Lung (tissue), 12 donors: ENCODE data around the gene OR1F1. TPM values are rescaled to one million over a fixed set of nuclear protein-coding genes. Genes with fewer than 3 reads are reported as not detected.

Source experiments
- ATAC-seq: fragments of 200-7000 bp; cut with Tn5 transposase; one replicate; pipeline ENCODE4 v1.9.1; 2020; ENCODE audit warnings: moderate number of reproducible peaks; ENCODE audit not compliant: insufficient read depth, low FRiP score
- DNase-seq, 3 donors: peaks; one replicate each; pipeline ENCODE4 v3.0.0-alpha.2; 2013 to 2017
- H3K27ac ChIP-seq, 2 donors: one replicate each; pipeline ENCODE4 v1.5.1; 2013; ENCODE audit warnings: mild to moderate bottlenecking in 2 of 2, moderate library complexity in 2 of 2, control low read depth in 1 of 2, inconsistent platforms in 1 of 2, low read depth in 1 of 2, low read length in 1 of 2
- H3K27me3 ChIP-seq, 3 donors: one replicate each; pipeline ENCODE4 v1.5.1; 2013; ENCODE audit warnings: low read length in 2 of 3; ENCODE audit not compliant: control insufficient read depth in 3 of 3, insufficient read depth in 3 of 3
- H3K36me3 ChIP-seq, 4 donors: one replicate each; pipeline ENCODE4 v1.5.1; 2013; ENCODE audit warnings: low read length in 4 of 4, mild to moderate bottlenecking in 1 of 4, moderate library complexity in 1 of 4; ENCODE audit not compliant: control insufficient read depth in 4 of 4, insufficient read depth in 4 of 4
- H3K4me1 ChIP-seq, 5 donors: one replicate each; pipeline ENCODE4 v1.5.1; 2013; ENCODE audit warnings: low read length in 5 of 5, mild to moderate bottlenecking in 2 of 5, moderate library complexity in 1 of 5; ENCODE audit not compliant: control insufficient read depth in 5 of 5, insufficient read depth in 5 of 5
- H3K4me3 ChIP-seq: one replicate; pipeline ENCODE4 v1.5.1; 2013; ENCODE audit warnings: mild to moderate bottlenecking, control low read depth, moderate library complexity
- H3K9ac ChIP-seq, 2 donors: one replicate each; pipeline ENCODE4 v1.5.1; 2013; ENCODE audit warnings: low read length in 2 of 2, control low read depth in 1 of 2; ENCODE audit not compliant: insufficient read depth in 1 of 2
- H3K9me3 ChIP-seq, 4 donors: one replicate each; pipeline ENCODE4 v1.5.1; 2013; ENCODE audit warnings: low read length in 3 of 4, mild to moderate bottlenecking in 1 of 4, moderate library complexity in 1 of 4; ENCODE audit not compliant: control insufficient read depth in 4 of 4, insufficient read depth in 3 of 4
- CTCF ChIP-seq: IDR thresholded peaks from 2 replicates; pipeline ENCODE4 v1.5.1; 2012; ENCODE audit warnings: mild to moderate bottlenecking; ENCODE audit errors: control extremely low read depth, extremely low read depth
- WGBS, 2 donors: extraction: QIAGEN DNeasy Blood & Tissue Kit; methylation state at CpG; one replicate each; pipeline ENCODE4 v1.1.7; 2013; 5-methylcytosine and 5-hydroxymethylcytosine counted together
- polyA plus RNA-seq, 2 donors: library from polyadenylated mRNA; stranded (reverse); fragments of 200-250 nt; gene quantifications; one replicate each; pipeline ENCODE4 v1.2.1, GENCODE V29; 2013
- total RNA-seq, 2 donors: library from RNA; depleted of rRNA in 1 of 2; stranded (reverse); fragments of >200 nt in 1 of 2; gene quantifications; one replicate each; pipeline ENCODE4 v1.2.1, GENCODE V29; 2014 to 2021
- donor health status: control.
- donor health status: control.
- donor health status: Bipolar disorder and iron deficiency.
- donor health status: healthy.
- donor health status: DM: yes; HTN: yes; CAD: no.

The OR1F1 gene
- total and polyA plus RNA-seq, 4 donors = not detected

- H3K9me3 ChIP-seq = peaks cover under 1 to 15% (median 5%) of the 10 kb centered on the region in 4 donors
- H3K4me3 ChIP-seq = peak within 1 kb of the TSS; percentile 82
- 0% methylated on average over 47 to 56 of the region's 59 CpGs for WGBS, 2 donors
- ATAC-seq (peak; percentile 94), DNase-seq (peak; percentile 97 to 98 (median 97))
- peak within 1 kb of the TSS; percentile 91 to 98 for H3K27ac ChIP-seq
- peaks cover 0 to 9% (median 6%) of the 10 kb centered on the region in 5 donors for H3K4me1 ChIP-seq
- peaks cover 0 to 2% (median 0%) of the 10 kb centered on the region in 3 donors for H3K27me3 ChIP-seq
- H3K9ac ChIP-seq = peak within 1 kb of the TSS; percentile 67 to 90
- H3K36me3 ChIP-seq = peaks cover 9 to 31% (median 27%) of the 10 kb centered on the region in 4 donors
- no peak for TF ChIP-seq CTCF
Measured at GRCh38 chr16:3234857-3235561, 47.0 kb downstream of the OR1F1 start, which contains the start of gene ZNF200. Gene ZNF200 (minus strand): TSS chr16:3235158. CDS start chr16:3233755, 1,403 bp downstream.

GRCh38 chr16:3235856-3236669, 48.1 kb downstream of the OR1F1 start:
- Histone ChIP-seq H3K4me1 (peaks cover 0 to 9% (median 6%) of the 10 kb centered on the region in 5 donors), H3K4me3 (no peak overlapping the region), H3K27me3 (peaks cover 0 to 5% (median 0%) of the 10 kb centered on the region in 3 donors), H3K27ac (no peak overlapping the region), H3K9me3 (peaks cover 0 to 5% (median 4%) of the 10 kb centered on the region in 4 donors), H3K36me3 (peaks cover 8 to 23% (median 19%) of the 10 kb centered on the region in 4 donors), H3K9ac (no peak overlapping the region)
- no peak for ATAC-seq
- no peak for TF ChIP-seq CTCF
- DNase-seq = no peak
- WGBS, 2 donors = 78 to 85% methylated on average over 29 of the region's 29 CpGs

GRCh38 chr16:3241761-3242160, 53.8 kb downstream of the OR1F1 start:
- peaks cover 0 to 5% (median 0%) of the 10 kb centered on the region in 3 donors for H3K27me3 ChIP-seq
- H3K27ac ChIP-seq = no peak overlapping the region
- no peak for TF ChIP-seq CTCF
- ATAC-seq (no peak), DNase-seq (no peak)
- no peak overlapping the region for H3K9ac ChIP-seq
- H3K9me3 ChIP-seq = no peaks in the 10 kb centered on the region
- H3K4me3 ChIP-seq = no peak overlapping the region
- H3K4me1 ChIP-seq = no peaks in the 10 kb centered on the region
- WGBS, 2 donors = 73 to 79% methylated on average over 5 of the region's 5 CpGs
- no peaks in the 10 kb centered on the region for H3K36me3 ChIP-seq
